Measurements from ENCODE around the gene GALNT18. TPM values are rescaled to one million over a fixed set of nuclear protein-coding genes. Genes with fewer than 3 reads are reported as not detected.

The GALNT18 gene
- total and polyA plus RNA-seq, 4 donors, result 17.7 to 109 (median 63.7) TPM

- Histone ChIP-seq H3K36me3 (ENCODE audit: control insufficient read depth in 4 of 4, insufficient read depth in 4 of 4, low read length in 4 of 4) (no peaks in the 10 kb centered on the region), H3K27me3 (ENCODE audit: control insufficient read depth in 3 of 3, insufficient read depth in 3 of 3, low read length in 2 of 3) (no peaks in the 10 kb centered on the region), H3K4me3 (no peak overlapping the region), H3K9me3 (ENCODE audit: control insufficient read depth in 4 of 4, insufficient read depth in 3 of 4, low read length in 3 of 4) (no peaks in the 10 kb centered on the region), H3K27ac (ENCODE audit: low read depth in 1 of 2, low read length in 1 of 2) (peak overlapping the region in 1 of 2 donors; percentile 73), H3K4me1 (ENCODE audit: control insufficient read depth in 5 of 5, insufficient read depth in 5 of 5, low read length in 5 of 5) (peaks cover 0 to 50% (median 12%) of the 10 kb centered on the region in 5 donors), H3K9ac (ENCODE audit: insufficient read depth in 1 of 2, low read length in 2 of 2) (no peak overlapping the region)
- ATAC-seq (ENCODE audit: insufficient read depth, low FRiP score), result no peak
- no peak for DNase-seq
- TF ChIP-seq, protein P1, sequence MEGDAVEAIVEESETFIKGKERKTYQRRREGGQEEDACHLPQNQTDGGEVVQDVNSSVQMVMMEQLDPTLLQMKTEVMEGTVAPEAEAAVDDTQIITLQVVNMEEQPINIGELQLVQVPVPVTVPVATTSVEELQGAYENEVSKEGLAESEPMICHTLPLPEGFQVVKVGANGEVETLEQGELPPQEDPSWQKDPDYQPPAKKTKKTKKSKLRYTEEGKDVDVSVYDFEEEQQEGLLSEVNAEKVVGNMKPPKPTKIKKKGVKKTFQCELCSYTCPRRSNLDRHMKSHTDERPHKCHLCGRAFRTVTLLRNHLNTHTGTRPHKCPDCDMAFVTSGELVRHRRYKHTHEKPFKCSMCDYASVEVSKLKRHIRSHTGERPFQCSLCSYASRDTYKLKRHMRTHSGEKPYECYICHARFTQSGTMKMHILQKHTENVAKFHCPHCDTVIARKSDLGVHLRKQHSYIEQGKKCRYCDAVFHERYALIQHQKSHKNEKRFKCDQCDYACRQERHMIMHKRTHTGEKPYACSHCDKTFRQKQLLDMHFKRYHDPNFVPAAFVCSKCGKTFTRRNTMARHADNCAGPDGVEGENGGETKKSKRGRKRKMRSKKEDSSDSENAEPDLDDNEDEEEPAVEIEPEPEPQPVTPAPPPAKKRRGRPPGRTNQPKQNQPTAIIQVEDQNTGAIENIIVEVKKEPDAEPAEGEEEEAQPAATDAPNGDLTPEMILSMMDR (IDR thresholded peaks at IDR 0.05; ENCODE audit: control extremely low read depth, extremely low read depth), result no peak
- WGBS, 2 donors, result 62 to 64% methylated on average over 10 of the region's 10 CpGs
Observed at GRCh38 chr11:11553573-11553972, 68.2 kb downstream of the GALNT18 start.

DNA sequence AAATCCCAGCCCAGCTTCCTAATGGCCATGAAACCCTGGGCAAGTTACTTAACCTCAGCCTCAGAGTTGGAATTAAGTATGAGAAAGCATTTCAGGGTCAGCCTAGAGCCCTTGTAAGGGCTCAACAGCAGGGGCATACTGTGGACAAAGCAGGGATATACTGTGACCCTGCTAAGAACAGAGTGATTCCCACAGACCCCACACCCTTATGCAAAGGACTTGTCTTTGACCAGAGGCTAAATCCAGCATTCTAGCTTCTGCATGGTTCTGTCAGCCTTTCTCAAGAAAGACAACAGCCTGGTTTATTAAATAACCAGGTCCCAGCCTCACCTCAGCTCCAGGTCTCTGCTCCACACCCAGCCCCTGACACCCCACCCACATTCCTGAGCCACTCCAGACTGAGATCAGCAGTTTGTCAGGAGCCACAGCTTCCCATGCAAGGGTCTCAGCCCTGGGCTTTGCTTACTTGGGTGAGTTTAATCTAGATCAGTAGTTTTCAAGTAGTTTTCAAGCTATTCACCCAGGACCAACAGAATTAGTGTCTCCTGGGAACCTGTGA lies 69.2 kb downstream of the GALNT18 start:
- peak overlapping the region in 1 of 2 donors; percentile 73 for H3K27ac ChIP-seq (ENCODE audit: low read depth in 1 of 2, low read length in 1 of 2)
- DNase-seq (peak in 2 of 3 donors; percentile 55 to 62), ATAC-seq (ENCODE audit: insufficient read depth, low FRiP score) (no peak)
- H3K4me3 ChIP-seq, result no peak overlapping the region
- H3K9ac ChIP-seq (ENCODE audit: insufficient read depth in 1 of 2, low read length in 2 of 2), result no peak overlapping the region
- TF ChIP-seq, protein P1 (IDR thresholded peaks at IDR 0.05; ENCODE audit: control extremely low read depth, extremely low read depth), result no peak
- no peaks in the 10 kb centered on the region for H3K9me3 ChIP-seq (ENCODE audit: control insufficient read depth in 4 of 4, insufficient read depth in 3 of 4, low read length in 3 of 4)
- H3K4me1 ChIP-seq (ENCODE audit: control insufficient read depth in 5 of 5, insufficient read depth in 5 of 5, low read length in 5 of 5), result peaks cover 0 to 43% (median 12%) of the 10 kb centered on the region in 5 donors
- H3K27me3 ChIP-seq (ENCODE audit: control insufficient read depth in 3 of 3, insufficient read depth in 3 of 3, low read length in 2 of 3), result no peaks in the 10 kb centered on the region
- H3K36me3 ChIP-seq (ENCODE audit: control insufficient read depth in 4 of 4, insufficient read depth in 4 of 4, low read length in 4 of 4), result no peaks in the 10 kb centered on the region

- Histone ChIP-seq H3K27ac (ENCODE audit: low read depth in 1 of 2, low read length in 1 of 2) (no peak overlapping the region), H3K27me3 (ENCODE audit: control insufficient read depth in 3 of 3, insufficient read depth in 3 of 3, low read length in 2 of 3) (no peaks in the 10 kb centered on the region), H3K9me3 (ENCODE audit: control insufficient read depth in 4 of 4, insufficient read depth in 3 of 4, low read length in 3 of 4) (no peaks in the 10 kb centered on the region), H3K9ac (ENCODE audit: insufficient read depth in 1 of 2, low read length in 2 of 2) (no peak overlapping the region), H3K36me3 (ENCODE audit: control insufficient read depth in 4 of 4, insufficient read depth in 4 of 4, low read length in 4 of 4) (no peaks in the 10 kb centered on the region), H3K4me1 (ENCODE audit: control insufficient read depth in 5 of 5, insufficient read depth in 5 of 5, low read length in 5 of 5) (peaks cover 0 to 44% (median 12%) of the 10 kb centered on the region in 5 donors), H3K4me3 (no peak overlapping the region)
- ATAC-seq (ENCODE audit: insufficient read depth, low FRiP score) (no peak), DNase-seq (no peak)
- WGBS, 2 donors, result 92% methylated on average over 6 of the region's 6 CpGs
- TF ChIP-seq, protein P1 (IDR thresholded peaks at IDR 0.05; ENCODE audit: control extremely low read depth, extremely low read depth), result no peak
Observed at GRCh38 chr11:11550534-11550933, 71.3 kb downstream of the GALNT18 start.
